ENCODE data around the gene PRKCE.

Gene PRKCE

DNA sequence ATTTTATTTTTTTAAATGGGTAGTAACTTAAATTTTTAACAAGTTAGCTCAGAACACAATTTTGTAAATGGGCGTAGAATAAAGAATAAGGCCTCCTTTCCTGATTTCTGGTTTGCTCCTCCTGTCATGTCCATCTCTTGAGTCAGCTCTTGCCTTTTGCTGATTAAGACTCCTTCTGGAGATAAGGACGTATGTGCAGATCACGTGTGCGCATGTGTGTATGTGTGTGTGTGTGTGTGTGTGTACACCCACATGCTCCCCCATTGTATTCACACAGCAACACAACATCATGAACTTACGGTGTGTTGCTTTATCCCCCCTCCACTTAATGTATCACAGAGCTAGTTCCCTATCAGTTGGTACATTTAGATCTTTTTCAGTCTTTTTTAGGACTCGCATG is 182.9 kb downstream of the PRKCE start:
- no peak overlapping the region for H2BK12ac ChIP-seq (ENCODE audit: low read length in 2 of 2)
- no peak overlapping the region for H3K4me2 ChIP-seq (ENCODE audit: low read length, poor library complexity, severe bottlenecking)
- peaks cover 2% of the 10 kb centered on the region for H3K4me1 ChIP-seq (ENCODE audit: control insufficient read depth, insufficient read depth, low read depth, low read length)
- no peak overlapping the region for H3K23ac ChIP-seq (ENCODE audit: low read length in 2 of 2)
- no peak overlapping the region for H2BK15ac ChIP-seq (ENCODE audit: low read depth, poor library complexity, severe bottlenecking)
- no peaks in the 10 kb centered on the region for H3K36me3 ChIP-seq (ENCODE audit: control insufficient read depth in 1 of 2, insufficient read depth in 2 of 2, low read depth in 1 of 2, low read length in 2 of 2)
- no peak overlapping the region for H4K91ac ChIP-seq (ENCODE audit: low read length)
- 100% methylated on average over 2 of the region's 6 CpGs for WGBS
- no peak overlapping the region for H4K8ac ChIP-seq (ENCODE audit: low read length)
- no peak overlapping the region for H3K18ac ChIP-seq (ENCODE audit: low read depth in 1 of 2, low read length in 2 of 2)
- H3K9me3 ChIP-seq (ENCODE audit: control insufficient read depth, low read length): peaks cover 12% of the 10 kb centered on the region
- DNase-seq: no peak
- H3K9ac ChIP-seq (ENCODE audit: low read length): no peak overlapping the region
- no peaks in the 10 kb centered on the region for H3K27me3 ChIP-seq (ENCODE audit: control insufficient read depth in 1 of 2, insufficient read depth in 1 of 2, low read length in 2 of 2)
- no peak overlapping the region for H3K27ac ChIP-seq (ENCODE audit: low read length, poor library complexity, severe bottlenecking)
- no peak overlapping the region for H3K14ac ChIP-seq (ENCODE audit: low read length in 2 of 2)
- H2AFZ ChIP-seq (ENCODE audit: low read depth, low read length): no peak overlapping the region
- no peak overlapping the region for H2AK5ac ChIP-seq (ENCODE audit: low read length, severe bottlenecking)
- H3K4ac ChIP-seq (ENCODE audit: low read depth in 1 of 2, low read length in 2 of 2): no peak overlapping the region
- peaks cover 5% of the 10 kb centered on the region for H3K79me1 ChIP-seq (replicated peaks; ENCODE audit: low read length, poor library complexity, severe bottlenecking)
- no peak overlapping the region for H2BK120ac ChIP-seq (ENCODE audit: low read depth, low read length)
- no peak overlapping the region for H2BK5ac ChIP-seq (ENCODE audit: low read depth, low read length, poor library complexity, severe bottlenecking)
- H3K4me3 ChIP-seq (ENCODE audit: insufficient read depth in 1 of 2, low read depth in 1 of 2, low read length in 2 of 2): no peak overlapping the region

DNA sequence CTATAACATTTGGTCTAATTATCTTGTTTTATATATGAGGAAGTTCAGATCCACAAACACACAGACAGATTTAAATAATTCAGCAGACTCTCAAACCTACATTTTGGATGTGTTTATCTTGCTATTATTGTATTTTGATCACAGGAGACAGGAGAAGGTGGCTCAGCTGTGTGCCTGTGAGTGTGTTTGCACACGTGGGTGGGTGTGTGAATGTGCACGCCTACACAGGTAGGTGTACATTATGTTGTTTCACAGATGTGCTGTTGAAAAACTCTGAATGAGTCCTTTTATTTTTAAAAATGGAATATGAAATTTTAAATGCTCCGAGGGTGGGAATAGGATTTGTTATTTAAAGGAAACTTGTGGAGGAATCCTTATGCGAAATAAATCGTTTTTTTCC is 183.4 kb downstream of the PRKCE start:
- Histone ChIP-seq H3K18ac (ENCODE audit: low read depth in 1 of 2, low read length in 2 of 2) (no peak overlapping the region), H3K4me2 (ENCODE audit: low read length, poor library complexity, severe bottlenecking) (no peak overlapping the region), H2AFZ (ENCODE audit: low read depth, low read length) (no peak overlapping the region), H2BK120ac (ENCODE audit: low read depth, low read length) (no peak overlapping the region), H3K4me1 (ENCODE audit: control insufficient read depth, insufficient read depth, low read depth, low read length) (peaks cover 2% of the 10 kb centered on the region), H2BK12ac (ENCODE audit: low read length in 2 of 2) (no peak overlapping the region), H4K8ac (ENCODE audit: low read length) (no peak overlapping the region), H3K79me1 (replicated peaks; ENCODE audit: low read length, poor library complexity, severe bottlenecking) (peaks cover 5% of the 10 kb centered on the region), H3K4me3 (ENCODE audit: insufficient read depth in 1 of 2, low read depth in 1 of 2, low read length in 2 of 2) (no peak overlapping the region), H4K91ac (ENCODE audit: low read length) (no peak overlapping the region), H3K27ac (ENCODE audit: low read length, poor library complexity, severe bottlenecking) (no peak overlapping the region), H3K36me3 (ENCODE audit: control insufficient read depth in 1 of 2, insufficient read depth in 2 of 2, low read depth in 1 of 2, low read length in 2 of 2) (no peaks in the 10 kb centered on the region), H2AK5ac (ENCODE audit: low read length, severe bottlenecking) (no peak overlapping the region), H3K9me3 (ENCODE audit: control insufficient read depth, low read length) (peaks cover 12% of the 10 kb centered on the region), H3K27me3 (ENCODE audit: control insufficient read depth in 1 of 2, insufficient read depth in 1 of 2, low read length in 2 of 2) (no peaks in the 10 kb centered on the region), H3K9ac (ENCODE audit: low read length) (no peak overlapping the region), H3K14ac (ENCODE audit: low read length in 2 of 2) (no peak overlapping the region), H3K23ac (ENCODE audit: low read length in 2 of 2) (no peak overlapping the region), H2BK5ac (ENCODE audit: low read depth, low read length, poor library complexity, severe bottlenecking) (no peak overlapping the region), H2BK15ac (ENCODE audit: low read depth, poor library complexity, severe bottlenecking) (no peak overlapping the region), H3K4ac (ENCODE audit: low read depth in 1 of 2, low read length in 2 of 2) (no peak overlapping the region)
- 97% methylated on average over 3 of the region's 5 CpGs for WGBS
- no peak for DNase-seq

DNA sequence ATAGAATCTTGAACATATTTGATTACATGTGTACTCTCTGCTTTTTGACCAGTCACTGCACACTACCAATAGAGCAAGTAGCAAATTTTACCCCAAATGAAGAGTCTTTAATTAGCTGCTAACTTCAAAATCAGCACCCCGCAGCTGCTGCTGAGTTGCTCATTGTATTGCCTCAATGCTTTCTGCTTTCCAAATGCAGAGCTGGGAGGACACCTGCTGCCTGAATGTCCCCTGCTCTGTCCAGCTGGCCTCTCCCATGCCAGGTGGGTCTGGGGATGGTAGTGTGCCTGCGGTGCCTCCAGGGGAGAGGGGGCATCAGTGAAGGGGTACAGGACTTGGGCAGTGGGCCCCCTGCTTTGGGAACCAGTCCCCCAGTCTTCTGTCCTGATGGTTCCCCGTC is 184.8 kb downstream of the PRKCE start:
- Histone ChIP-seq H3K27ac (ENCODE audit: low read length, poor library complexity, severe bottlenecking) (no peak overlapping the region), H3K4ac (ENCODE audit: low read depth in 1 of 2, low read length in 2 of 2) (no peak overlapping the region), H3K36me3 (ENCODE audit: control insufficient read depth in 1 of 2, insufficient read depth in 2 of 2, low read depth in 1 of 2, low read length in 2 of 2) (no peaks in the 10 kb centered on the region), H3K4me3 (ENCODE audit: insufficient read depth in 1 of 2, low read depth in 1 of 2, low read length in 2 of 2) (no peak overlapping the region), H3K9ac (ENCODE audit: low read length) (no peak overlapping the region), H3K4me2 (ENCODE audit: low read length, poor library complexity, severe bottlenecking) (no peak overlapping the region), H2BK5ac (ENCODE audit: low read depth, low read length, poor library complexity, severe bottlenecking) (no peak overlapping the region), H3K79me1 (replicated peaks; ENCODE audit: low read length, poor library complexity, severe bottlenecking) (peaks cover 6% of the 10 kb centered on the region), H2BK120ac (ENCODE audit: low read depth, low read length) (no peak overlapping the region), H4K91ac (ENCODE audit: low read length) (no peak overlapping the region), H2AK5ac (ENCODE audit: low read length, severe bottlenecking) (no peak overlapping the region), H3K9me3 (ENCODE audit: control insufficient read depth, low read length) (peaks cover 2% of the 10 kb centered on the region), H3K4me1 (ENCODE audit: control insufficient read depth, insufficient read depth, low read depth, low read length) (peaks cover 2% of the 10 kb centered on the region), H3K18ac (ENCODE audit: low read depth in 1 of 2, low read length in 2 of 2) (no peak overlapping the region), H3K27me3 (ENCODE audit: control insufficient read depth in 1 of 2, insufficient read depth in 1 of 2, low read length in 2 of 2) (no peaks in the 10 kb centered on the region), H3K23ac (ENCODE audit: low read length in 2 of 2) (no peak overlapping the region), H4K8ac (ENCODE audit: low read length) (no peak overlapping the region), H3K14ac (ENCODE audit: low read length in 2 of 2) (no peak overlapping the region), H2AFZ (ENCODE audit: low read depth, low read length) (no peak overlapping the region), H2BK12ac (ENCODE audit: low read length in 2 of 2) (no peak overlapping the region), H2BK15ac (ENCODE audit: low read depth, poor library complexity, severe bottlenecking) (no peak overlapping the region)
- WGBS: 45% methylated on average over 3 of the region's 3 CpGs
- DNase-seq: no peak

DNA sequence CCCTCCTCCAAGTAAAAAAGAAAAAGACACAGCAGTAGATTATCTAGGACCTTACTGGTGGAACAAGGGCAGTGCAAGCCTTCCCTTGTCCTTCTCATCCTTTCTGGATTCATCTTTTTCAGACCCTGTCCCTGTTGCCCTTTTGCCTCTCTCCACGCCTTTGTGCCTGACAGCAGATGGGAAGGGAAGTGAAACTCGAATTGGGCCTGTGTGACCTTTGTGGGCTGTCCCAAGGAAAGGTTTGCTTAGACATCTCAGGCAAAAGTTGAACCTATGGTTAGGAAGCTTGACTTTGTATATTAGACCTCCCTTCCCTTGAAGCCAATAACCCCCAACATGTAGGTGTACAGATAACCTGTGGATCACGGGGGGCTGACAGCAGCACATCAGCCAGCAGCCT is 185.3 kb downstream of the PRKCE start:
- H3K4me1 ChIP-seq (ENCODE audit: control insufficient read depth, insufficient read depth, low read depth, low read length): peaks cover 2% of the 10 kb centered on the region

More for the DNA sequence above, 185.3 kb downstream of the PRKCE start:
- H3K23ac ChIP-seq (ENCODE audit: low read length in 2 of 2): no peak overlapping the region
- H3K14ac ChIP-seq (ENCODE audit: low read length in 2 of 2): no peak overlapping the region
- H2BK5ac ChIP-seq (ENCODE audit: low read depth, low read length, poor library complexity, severe bottlenecking): no peak overlapping the region
- H3K18ac ChIP-seq (ENCODE audit: low read depth in 1 of 2, low read length in 2 of 2): no peak overlapping the region
- no peaks in the 10 kb centered on the region for H3K27me3 ChIP-seq (ENCODE audit: control insufficient read depth in 1 of 2, insufficient read depth in 1 of 2, low read length in 2 of 2)
- no peak overlapping the region for H3K9ac ChIP-seq (ENCODE audit: low read length)
- no peak overlapping the region for H4K8ac ChIP-seq (ENCODE audit: low read length)
- H3K27ac ChIP-seq (ENCODE audit: low read length, poor library complexity, severe bottlenecking): no peak overlapping the region
- no peaks in the 10 kb centered on the region for H3K36me3 ChIP-seq (ENCODE audit: control insufficient read depth in 1 of 2, insufficient read depth in 2 of 2, low read depth in 1 of 2, low read length in 2 of 2)
- DNase-seq: no peak
- no peak overlapping the region for H2AK5ac ChIP-seq (ENCODE audit: low read length, severe bottlenecking)
- no peak overlapping the region for H2BK15ac ChIP-seq (ENCODE audit: low read depth, poor library complexity, severe bottlenecking)
- no peak overlapping the region for H3K4me2 ChIP-seq (ENCODE audit: low read length, poor library complexity, severe bottlenecking)
- no peak overlapping the region for H3K4me3 ChIP-seq (ENCODE audit: insufficient read depth in 1 of 2, low read depth in 1 of 2, low read length in 2 of 2)
- no peak overlapping the region for H2BK120ac ChIP-seq (ENCODE audit: low read depth, low read length)
- H3K9me3 ChIP-seq (ENCODE audit: control insufficient read depth, low read length): no peaks in the 10 kb centered on the region
- H3K79me1 ChIP-seq (replicated peaks; ENCODE audit: low read length, poor library complexity, severe bottlenecking): peaks cover 6% of the 10 kb centered on the region
- H2BK12ac ChIP-seq (ENCODE audit: low read length in 2 of 2): no peak overlapping the region
- no peak overlapping the region for H3K4ac ChIP-seq (ENCODE audit: low read depth in 1 of 2, low read length in 2 of 2)
- 95% methylated on average over 3 of the region's 3 CpGs for WGBS
- no peak overlapping the region for H2AFZ ChIP-seq (ENCODE audit: low read depth, low read length)
- H4K91ac ChIP-seq (ENCODE audit: low read length): no peak overlapping the region

All from mesenchymal stem cell (in vitro differentiated cells and primary cell).